IMR-90 (cell line): Measurements from ENCODE around the gene RPS6KA5. TPM values are rescaled to one million over a fixed set of nuclear protein-coding genes. Genes with fewer than 3 reads are reported as not detected.

Source experiments
- ATAC-seq: fragments of 200-7000 bp; cut with Tn5 transposase; 2 replicates; pipeline ENCODE4 v1.9.1; 2020; ENCODE audit warnings: low read depth, mild to moderate bottlenecking, moderate library complexity
- BruUV-seq: library from RNA; stranded (reverse); fragments of 400-500 nt; replicated peaks from 2 replicates; lab custom pipeline; 2021; lab: Mats Ljungman, UMichigan
- CTCF ChIA-PET: fragments of 300-600 bp; formaldehyde crosslinking; extraction: SDS; loops from one replicate; lab custom pipeline; 2021; ENCODE audit warnings: antibody characterized with exemption; lab: Yijun Ruan, JAX
- POLR2A ChIA-PET: fragments of 300-600 bp; sonication (Branson Sonifier 250); formaldehyde crosslinking; loops from one replicate; lab custom pipeline; 2022; ENCODE audit warnings: antibody characterized with exemption; ENCODE audit not compliant: unreplicated experiment; lab: Charles Lee
- DNase-seq: peaks from one replicate; pipeline ENCODE4 v3.0.0; 2013
- H2AFZ ChIP-seq: replicated peaks from 2 replicates; pipeline ENCODE3; 2013; ENCODE audit warnings: low read length, mild to moderate bottlenecking; ENCODE audit not compliant: poor library complexity
- H2AK5ac ChIP-seq: 2 replicates; pipeline ENCODE4 v1.6.1; 2013; ENCODE audit warnings: low read depth, low read length, inconsistent platforms
- H2AK9ac ChIP-seq: replicated peaks from 2 replicates; pipeline ENCODE3; 2013; ENCODE audit warnings: mild to moderate bottlenecking, low read depth, low read length, moderate library complexity; ENCODE audit not compliant: poor library complexity
- H2BK120ac ChIP-seq: 2 replicates; pipeline ENCODE4 v1.6.1; 2013; ENCODE audit warnings: low read depth, low read length, inconsistent platforms
- H2BK15ac ChIP-seq: 3 replicates; pipeline ENCODE4 v1.6.1; 2013; ENCODE audit warnings: low read depth, low read length, inconsistent platforms
- H2BK20ac ChIP-seq: 2 replicates; pipeline ENCODE4 v1.6.1; 2013; ENCODE audit warnings: low read depth, mild to moderate bottlenecking, inconsistent platforms, low read length, moderate library complexity
- H2BK5ac ChIP-seq: 2 replicates; pipeline ENCODE4 v1.6.1; 2013; ENCODE audit warnings: mild to moderate bottlenecking, low read depth, low read length, inconsistent platforms; ENCODE audit not compliant: poor library complexity, severe bottlenecking
- H3K14ac ChIP-seq: replicated peaks from 2 replicates; pipeline ENCODE4 v1.6.1; 2013; ENCODE audit warnings: low read depth, low read length, inconsistent platforms
- H3K18ac ChIP-seq: 2 replicates; pipeline ENCODE4 v1.6.1; 2013; ENCODE audit warnings: low read depth, low read length, control low read depth
- H3K23ac ChIP-seq: 2 replicates; pipeline ENCODE4 v1.6.1; 2013; ENCODE audit warnings: low read depth, low read length, inconsistent platforms
- H3K27ac ChIP-seq: 2 replicates; pipeline ENCODE4 v1.5.1; 2013; ENCODE audit warnings: mild to moderate bottlenecking, control low read depth, low read length; ENCODE audit not compliant: insufficient read depth
- H3K27me3 ChIP-seq: 2 replicates; pipeline ENCODE4 v1.6.1; 2013; ENCODE audit warnings: low read length; ENCODE audit not compliant: control insufficient read depth, insufficient read depth
- H3K36me3 ChIP-seq: 2 replicates; pipeline ENCODE4 v1.6.1; 2013; ENCODE audit warnings: low read length, mixed read lengths; ENCODE audit not compliant: control insufficient read depth, insufficient read depth
- H3K4ac ChIP-seq: 2 replicates; pipeline ENCODE4 v1.6.1; 2013; ENCODE audit warnings: low read depth, low read length, inconsistent platforms
- H3K4me1 ChIP-seq: 2 replicates; pipeline ENCODE4 v1.6.1; 2013; ENCODE audit warnings: low read length, mixed read lengths; ENCODE audit not compliant: control insufficient read depth, insufficient read depth
- H3K4me2 ChIP-seq: 2 replicates; pipeline ENCODE4 v1.6.1; 2013; ENCODE audit warnings: low read depth, mild to moderate bottlenecking, control low read depth, low read length, moderate library complexity
- H3K4me3 ChIP-seq: 2 replicates; pipeline ENCODE4 v1.5.1; 2013; ENCODE audit warnings: low read depth, mild to moderate bottlenecking, control low read depth, low read length, moderate library complexity; ENCODE audit not compliant: insufficient read depth
- H3K56ac ChIP-seq: 2 replicates; pipeline ENCODE4 v1.6.1; 2013; ENCODE audit warnings: low read length, inconsistent platforms; ENCODE audit not compliant: insufficient read depth; ENCODE audit errors: extremely low read depth
- H3K79me1 ChIP-seq, 2 experiments: 2 replicates each; pipeline ENCODE4 v1.6.1; 2013; ENCODE audit warnings: low read length in 2 of 2, inconsistent platforms in 1 of 2, low read depth in 1 of 2
- H3K9ac ChIP-seq: 2 replicates; pipeline ENCODE4 v1.6.1; 2013; ENCODE audit warnings: low read depth, low read length, control low read depth
- H3K9me1 ChIP-seq: 2 replicates; pipeline ENCODE4 v1.6.1; 2013; ENCODE audit warnings: low read length, inconsistent platforms; ENCODE audit not compliant: insufficient read depth
- H3K9me3 ChIP-seq: 2 replicates; pipeline ENCODE4 v1.6.1; 2013; ENCODE audit warnings: low read length; ENCODE audit not compliant: control insufficient read depth, insufficient read depth
- H4K20me1 ChIP-seq: 2 replicates; pipeline ENCODE4 v1.6.1; 2013; ENCODE audit warnings: low read length, inconsistent platforms; ENCODE audit not compliant: insufficient read depth
- H4K5ac ChIP-seq: 2 replicates; pipeline ENCODE4 v1.6.1; 2013; ENCODE audit warnings: mild to moderate bottlenecking, low read depth, low read length, control low read depth
- H4K8ac ChIP-seq, 2 experiments: 2 replicates each; pipeline ENCODE4 v1.6.1; 2013; ENCODE audit warnings: low read depth in 2 of 2, low read length in 2 of 2, control low read depth in 1 of 2, inconsistent platforms in 1 of 2
- H4K91ac ChIP-seq: 2 replicates; pipeline ENCODE4 v1.6.1; 2013; ENCODE audit warnings: low read depth, low read length, inconsistent platforms; ENCODE audit not compliant: insufficient read depth
- ELK1 ChIP-seq: fragments of 150-350 bp; IDR thresholded peaks from 2 replicates; pipeline ENCODE4 v1.6.1; 2016; ENCODE audit warnings: low read depth, mild to moderate bottlenecking, low read length, moderate library complexity, borderline replicate concordance
- NFE2L2 ChIP-seq: fragments of 150-350 bp; IDR thresholded peaks from 2 replicates; pipeline ENCODE4 v1.6.1; 2016; ENCODE audit warnings: low read depth, mild to moderate bottlenecking, low read length
- WGBS, 2 experiments: methylation state at CpG; one replicate each; pipeline versions ENCODE4 v1.1.5 to v1.1.7; 2013; ENCODE audit warnings: missing lambda C conversion rate in 2 of 2; ENCODE audit not compliant: insufficient read length in 1 of 2; ENCODE audit errors: extremely low coverage in 2 of 2; 5-methylcytosine and 5-hydroxymethylcytosine counted together
- dilution Hi-C: fragments of 300-500 bp; cut with HindIII; formaldehyde crosslinking; loops from one replicate; pipeline ENCODE4 v1.14.3; 2018; ENCODE audit warnings: low sequenced_read_pairs; ENCODE audit not compliant: unreplicated experiment
- in situ Hi-C: fragments of 300-500 bp; cut with MboI; formaldehyde crosslinking; loops from 3 replicates; pipeline ENCODE4 v1.14.3; 2019; ENCODE audit warnings: low sequenced_read_pairs, inconsistent platforms, mixed read lengths
- intact Hi-C: fragments of 100-400 bp; cut with micrococcal nuclease; formaldehyde crosslinking; loops from 2 replicates; pipeline ENCODE4 v1.10.0; 2022
- polyA plus RNA-seq, 3 experiments: library from polyadenylated mRNA; depleted of rRNA; stranded (reverse); fragments of >200 nt; gene quantifications; 2 replicates each; pipeline ENCODE4 v1.2.3, GENCODE V29; 2012; ENCODE audit warnings: low replicate concordance in 1 of 3
- total RNA-seq: library from RNA; depleted of rRNA; stranded (reverse); fragments of >200 nt; gene quantifications from 2 replicates; pipeline ENCODE4 v1.2.3, GENCODE V29; 2012

The RPS6KA5 gene
- total and polyA plus RNA-seq, 2 of the 4 experiments (the other 2 are of a cell fraction) = 0.36 TPM

GRCh38 chr14:91029456-91030217 is 30.8 kb downstream of the RPS6KA5 start:
- intact Hi-C loops (no loop called here), in situ Hi-C loops (no loop called here), dilution Hi-C loops (no loop called here)
- WGBS, 2 experiments = no CpG with 5 or more reads among the region's 1 CpG
- Histone ChIP-seq H3K23ac (no peak overlapping the region), H4K8ac (no peak overlapping the region), H3K27me3 (no peaks in the 10 kb centered on the region), H2AK5ac (no peak overlapping the region), H3K9me3 (no peaks in the 10 kb centered on the region), H3K9ac (no peak overlapping the region), H3K4me3 (no peak overlapping the region), H3K4me2 (no peak overlapping the region), H2AK9ac (no peak overlapping the region), H4K91ac (no peak overlapping the region), H3K56ac (no peak overlapping the region), H3K9me1 (no peaks in the 10 kb centered on the region), H3K14ac (no peak overlapping the region), H2BK5ac (no peak overlapping the region), H4K20me1 (no peaks in the 10 kb centered on the region), H3K79me1 (no peaks in the 10 kb centered on the region), H3K4ac (no peak overlapping the region), H2BK120ac (no peak overlapping the region), H2BK15ac (no peak overlapping the region), H3K18ac (no peak overlapping the region), H3K36me3 (no peaks in the 10 kb centered on the region), H2BK20ac (no peak overlapping the region), H3K27ac (no peak overlapping the region), H4K5ac (no peak overlapping the region), H3K4me1 (no peaks in the 10 kb centered on the region), H2AFZ (no peak overlapping the region)
- DNase-seq (no peak), ATAC-seq (no peak)
- peak; percentile 71 for TF ChIP-seq NFE2L2
- TF ChIP-seq ELK1 = no peak
- CTCF ChIA-PET = no interaction called here
- POLR2A ChIA-PET = no interaction called here
- BruUV-seq = no TSS peak
